Lower lobe of right lung (tissue), 2 donors: ENCODE measurements around the gene TMEM170B. TPM values are rescaled to one million over a fixed set of nuclear protein-coding genes. Genes with fewer than 3 reads are reported as not detected.
A peak's percentile ranks its signal among the peaks of the same experiment; 100 is the strongest.

Experiments
- ATAC-seq, 2 donors: fragments of 200-7000 bp; cut with Tn5 transposase; one replicate each; pipeline ENCODE4 v1.9.1; 2020 to 2022; ENCODE audit warnings: mild to moderate bottlenecking in 2 of 2, moderate library complexity in 2 of 2
- DNase-seq: peaks from one replicate; pipeline ENCODE4 v3.0.0-alpha.2; 2020
- H3K27ac ChIP-seq: fragments of 200-600 bp; one replicate; pipeline ENCODE4 v1.8.0; 2022
- H3K27me3 ChIP-seq: fragments of 200-600 bp; one replicate; pipeline ENCODE4 v1.8.0; 2022; ENCODE audit warnings: low read depth
- H3K36me3 ChIP-seq: fragments of 200-600 bp; one replicate; pipeline ENCODE4 v1.8.0; 2022; ENCODE audit warnings: mild to moderate bottlenecking
- H3K4me1 ChIP-seq: fragments of 200-600 bp; one replicate; pipeline ENCODE4 v1.8.0; 2022
- H3K4me3 ChIP-seq: fragments of 200-600 bp; one replicate; pipeline ENCODE4 v1.8.0; 2022; ENCODE audit warnings: mild to moderate bottlenecking
- H3K9me3 ChIP-seq: fragments of 200-600 bp; one replicate; pipeline ENCODE4 v1.8.0; 2022
- intact Hi-C: fragments of 100-400 bp; cut with DNase I; formaldehyde crosslinking; loops from one replicate; pipeline ENCODE4 v1.11.0; 2022
- long read RNA-seq: library from polyadenylated mRNA; unstranded; transcript quantifications from one replicate; pipeline ENCODE4 v2.0.0, GENCODE V29; 2021
- total RNA-seq: library from RNA; stranded (reverse); fragmentation: NEBNext Ultra II Directional; extraction: Animal tissue kit (Norgen Biotek cat#: 25700); gene quantifications from one replicate; pipeline ENCODE4 v1.2.1, GENCODE V29; 2021
- TF ChIP-seq, protein P1 (sequence below): fragments of 200-600 bp; IDR thresholded peaks from one replicate; pipeline ENCODE4 v1.8.0; 2022; ENCODE audit warnings: antibody characterized with exemption, mild to moderate bottlenecking
- donor health status: DM: no; HTN: yes; CAD: no; lungs with severe emphysema.

The TMEM170B gene, protein sequence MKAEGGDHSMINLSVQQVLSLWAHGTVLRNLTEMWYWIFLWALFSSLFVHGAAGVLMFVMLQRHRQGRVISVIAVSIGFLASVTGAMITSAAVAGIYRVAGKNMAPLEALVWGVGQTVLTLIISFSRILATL
- total RNA-seq, result 12.4 TPM
- long read RNA-seq, full-length matches to known transcripts, result 20 of 26 reads
- long read RNA-seq, partial matches to known transcripts, result 0 of 26 reads
- long read RNA-seq, other reads (novel, unspliced or antisense), result 6 of 26 reads

DNA sequence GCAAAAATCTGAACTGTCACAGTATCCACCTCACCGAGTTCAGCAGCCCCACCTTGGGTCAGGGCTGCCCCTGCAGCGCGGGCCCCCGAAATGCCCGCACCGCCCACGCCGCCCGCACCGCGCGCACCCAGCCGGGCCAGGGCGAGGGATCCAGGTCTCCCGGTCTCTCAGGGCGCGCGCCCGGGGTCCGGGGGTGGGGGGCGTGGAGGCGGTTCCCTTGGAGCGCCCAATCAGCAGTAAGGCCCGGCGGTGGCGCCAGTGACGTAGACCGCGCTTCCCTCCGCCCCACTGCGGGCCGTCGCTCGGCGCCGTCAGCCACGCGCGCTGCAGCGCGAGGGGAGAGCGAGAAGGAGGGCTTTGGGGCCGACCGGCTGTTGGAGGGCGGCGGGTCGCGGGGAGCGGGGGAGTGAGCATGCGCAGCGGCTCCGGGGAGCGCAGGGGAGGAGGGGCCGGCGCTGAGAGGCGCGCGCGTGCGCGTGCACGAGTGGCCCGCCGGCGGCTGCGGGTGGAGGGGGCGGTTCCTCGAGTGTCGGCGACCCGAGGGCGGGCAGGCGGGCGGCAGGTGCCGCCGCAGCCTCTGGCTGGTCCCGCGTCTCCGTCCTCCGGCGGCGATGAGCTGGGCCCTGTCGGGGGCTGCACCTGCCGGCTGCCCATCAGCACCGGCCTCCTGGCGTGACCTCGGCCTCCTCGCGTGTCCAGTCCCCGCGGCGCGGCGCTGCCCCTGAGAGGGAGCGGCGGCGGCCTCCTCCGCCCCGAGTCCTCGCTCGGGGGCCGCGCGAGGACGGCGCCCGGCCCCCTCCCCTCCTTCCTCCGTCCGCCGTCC is at the start of gene TMEM170B:
TMEM170B (plus strand) TSS at position 521 of the 823 bp plus-strand sequence. CDS start 529 bp downstream, outside the sequence.
- peak within 1 kb of the TSS; percentile 86 for H3K27ac ChIP-seq
- no peaks in the 10 kb centered on the region for H3K27me3 ChIP-seq
- DNase-seq, result peak; percentile 95
- ATAC-seq, result peak; percentile 98 to 99
- no peaks in the 10 kb centered on the region for H3K36me3 ChIP-seq
- no peaks in the 10 kb centered on the region for H3K9me3 ChIP-seq
- intact Hi-C loops, result no loop called here
- TF ChIP-seq, protein P1, sequence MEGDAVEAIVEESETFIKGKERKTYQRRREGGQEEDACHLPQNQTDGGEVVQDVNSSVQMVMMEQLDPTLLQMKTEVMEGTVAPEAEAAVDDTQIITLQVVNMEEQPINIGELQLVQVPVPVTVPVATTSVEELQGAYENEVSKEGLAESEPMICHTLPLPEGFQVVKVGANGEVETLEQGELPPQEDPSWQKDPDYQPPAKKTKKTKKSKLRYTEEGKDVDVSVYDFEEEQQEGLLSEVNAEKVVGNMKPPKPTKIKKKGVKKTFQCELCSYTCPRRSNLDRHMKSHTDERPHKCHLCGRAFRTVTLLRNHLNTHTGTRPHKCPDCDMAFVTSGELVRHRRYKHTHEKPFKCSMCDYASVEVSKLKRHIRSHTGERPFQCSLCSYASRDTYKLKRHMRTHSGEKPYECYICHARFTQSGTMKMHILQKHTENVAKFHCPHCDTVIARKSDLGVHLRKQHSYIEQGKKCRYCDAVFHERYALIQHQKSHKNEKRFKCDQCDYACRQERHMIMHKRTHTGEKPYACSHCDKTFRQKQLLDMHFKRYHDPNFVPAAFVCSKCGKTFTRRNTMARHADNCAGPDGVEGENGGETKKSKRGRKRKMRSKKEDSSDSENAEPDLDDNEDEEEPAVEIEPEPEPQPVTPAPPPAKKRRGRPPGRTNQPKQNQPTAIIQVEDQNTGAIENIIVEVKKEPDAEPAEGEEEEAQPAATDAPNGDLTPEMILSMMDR, result no peak
- H3K4me3 ChIP-seq, result peak within 1 kb of the TSS; percentile 88
- H3K4me1 ChIP-seq, result peaks cover 15% of the 10 kb centered on the region

DNA sequence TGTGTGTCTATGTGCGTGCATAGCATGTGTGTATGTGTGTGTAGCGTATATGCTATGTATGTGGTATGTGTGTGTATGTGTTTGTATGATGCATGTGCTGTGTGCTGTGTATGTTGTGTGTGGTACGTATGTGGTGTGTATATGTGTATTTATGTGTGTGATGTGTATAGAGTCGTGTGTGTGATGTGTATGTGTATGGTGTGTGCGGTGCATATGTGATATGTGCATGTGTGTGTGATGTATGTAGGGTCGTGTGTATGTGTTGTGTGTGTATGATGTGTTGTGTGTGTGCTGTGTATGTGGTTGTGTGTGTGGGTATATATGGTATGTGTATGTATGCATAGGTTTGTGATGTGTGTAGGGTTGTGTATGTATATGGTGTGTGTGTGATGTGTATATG is 46.6 kb upstream of the TMEM170B start:
- TF ChIP-seq, protein P1, result no peak
- Histone ChIP-seq H3K4me3 (no peak overlapping the region), H3K27me3 (no peaks in the 10 kb centered on the region), H3K4me1 (peaks cover 14% of the 10 kb centered on the region), H3K9me3 (no peaks in the 10 kb centered on the region), H3K36me3 (no peaks in the 10 kb centered on the region), H3K27ac (no peak overlapping the region)
- intact Hi-C loops, result loop anchor here (10.0 kb wide), 1 partner anchor 346 kb away; no protein-coding TSS in a partner anchor
- ATAC-seq (no peak), DNase-seq (no peak)

DNA sequence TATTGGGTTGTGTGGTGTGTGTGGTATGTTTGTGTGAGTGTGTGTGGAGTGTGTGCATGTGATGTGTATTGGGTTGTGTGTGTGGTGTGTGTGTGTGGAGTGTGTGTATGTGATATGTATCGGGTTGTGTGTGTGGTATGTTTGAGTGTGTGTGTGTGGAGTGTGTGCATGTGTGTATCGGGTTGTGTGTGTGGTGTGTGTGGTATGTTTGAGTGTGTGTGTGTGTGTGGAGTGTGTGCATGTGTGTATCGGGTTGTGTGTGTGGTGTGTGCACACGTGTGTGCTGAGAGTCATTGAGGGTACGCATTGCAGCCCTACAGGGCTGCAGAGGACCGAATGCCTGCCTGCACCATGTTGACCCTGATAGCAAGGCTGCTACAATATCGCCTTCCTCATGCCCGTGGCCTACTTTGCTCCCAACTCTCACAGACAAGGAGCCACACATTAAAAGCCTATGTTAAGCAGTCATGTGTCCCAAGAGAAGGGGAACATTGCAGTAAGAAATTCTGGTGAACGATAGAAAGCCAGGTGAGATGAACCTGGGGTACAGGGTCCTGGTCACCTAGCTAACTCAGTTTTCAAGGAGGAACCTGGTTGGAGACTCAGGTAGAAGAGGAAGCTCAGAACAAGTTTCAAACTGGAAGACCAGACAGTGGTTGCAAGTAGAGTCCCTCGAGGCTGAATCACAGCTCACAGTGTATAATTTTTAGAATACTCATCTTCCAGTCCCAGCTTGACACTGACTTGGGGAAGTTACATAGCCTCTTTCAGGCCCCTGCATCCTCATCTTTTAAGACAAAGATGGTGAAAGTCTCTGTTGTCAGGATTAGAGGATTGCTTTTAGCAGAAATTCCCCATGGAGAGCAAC is 45.7 kb upstream of the TMEM170B start:
- Histone ChIP-seq H3K4me3 (no peak overlapping the region), H3K27ac (no peak overlapping the region), H3K36me3 (no peaks in the 10 kb centered on the region), H3K9me3 (no peaks in the 10 kb centered on the region), H3K4me1 (peaks cover 22% of the 10 kb centered on the region), H3K27me3 (no peaks in the 10 kb centered on the region)
- intact Hi-C loops, result loop anchor here (10.0 kb wide), 1 partner anchor 347 kb away; no protein-coding TSS in a partner anchor
- DNase-seq, result no peak
- TF ChIP-seq, protein P1, result no peak
- ATAC-seq, result no peak

DNA sequence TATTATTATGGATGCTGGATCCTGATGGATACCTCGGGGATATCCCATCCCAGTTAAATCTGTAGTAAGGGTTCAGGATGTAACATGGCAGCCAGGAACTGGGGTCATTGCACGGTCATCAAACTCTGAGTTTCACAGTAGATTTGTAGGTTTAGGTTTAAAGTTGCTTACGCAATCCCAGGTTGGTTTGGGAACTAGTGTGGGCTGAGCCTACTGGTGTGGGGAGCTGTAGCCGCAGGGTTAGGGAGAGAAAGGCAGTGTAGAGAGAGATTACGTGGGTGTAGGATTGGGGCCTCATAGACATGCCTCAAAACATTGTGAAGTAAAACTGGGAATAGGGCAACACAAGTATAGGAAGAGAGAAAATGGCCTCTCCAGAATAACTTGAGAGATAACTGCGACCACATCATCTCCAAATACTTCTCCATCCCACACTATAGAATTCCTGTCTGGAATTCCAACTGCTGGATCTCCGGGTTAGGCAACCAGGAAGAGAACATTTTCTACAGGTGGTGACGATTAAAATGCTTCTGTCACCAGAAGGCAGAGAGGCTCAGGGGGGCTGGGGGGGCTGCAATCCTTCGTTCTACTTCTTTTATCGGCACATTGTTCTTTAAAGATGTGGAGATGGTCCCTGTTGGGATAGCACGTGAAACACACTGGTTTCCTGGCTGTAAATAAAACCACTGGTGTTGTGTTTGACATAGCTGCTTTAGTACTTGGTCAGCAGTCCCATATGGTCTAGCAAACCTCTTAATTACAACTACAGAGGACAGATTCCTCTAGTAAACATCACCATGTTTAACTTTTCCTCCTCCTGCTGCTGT is 44.9 kb upstream of the TMEM170B start:
- TF ChIP-seq, protein P1, result no peak
- H3K36me3 ChIP-seq, result no peaks in the 10 kb centered on the region
- intact Hi-C loops, result loop anchor here (10.0 kb wide), 1 partner anchor 348 kb away; no protein-coding TSS in a partner anchor
- H3K27me3 ChIP-seq, result no peaks in the 10 kb centered on the region
- H3K27ac ChIP-seq, result no peak overlapping the region
- no peak for ATAC-seq
- H3K9me3 ChIP-seq, result no peaks in the 10 kb centered on the region
- H3K4me3 ChIP-seq, result no peak overlapping the region
- peaks cover 23% of the 10 kb centered on the region for H3K4me1 ChIP-seq
- no peak for DNase-seq
